GM19035 (cell line): ENCODE results near the gene ANO9.

Experiments used
- ATAC-seq: cut with Tn5 transposase; IDR thresholded peaks from one replicate; pipeline ENCODE4 v1.9.1; 2021; ENCODE audit not compliant: unreplicated experiment

ANO9 gene, protein sequence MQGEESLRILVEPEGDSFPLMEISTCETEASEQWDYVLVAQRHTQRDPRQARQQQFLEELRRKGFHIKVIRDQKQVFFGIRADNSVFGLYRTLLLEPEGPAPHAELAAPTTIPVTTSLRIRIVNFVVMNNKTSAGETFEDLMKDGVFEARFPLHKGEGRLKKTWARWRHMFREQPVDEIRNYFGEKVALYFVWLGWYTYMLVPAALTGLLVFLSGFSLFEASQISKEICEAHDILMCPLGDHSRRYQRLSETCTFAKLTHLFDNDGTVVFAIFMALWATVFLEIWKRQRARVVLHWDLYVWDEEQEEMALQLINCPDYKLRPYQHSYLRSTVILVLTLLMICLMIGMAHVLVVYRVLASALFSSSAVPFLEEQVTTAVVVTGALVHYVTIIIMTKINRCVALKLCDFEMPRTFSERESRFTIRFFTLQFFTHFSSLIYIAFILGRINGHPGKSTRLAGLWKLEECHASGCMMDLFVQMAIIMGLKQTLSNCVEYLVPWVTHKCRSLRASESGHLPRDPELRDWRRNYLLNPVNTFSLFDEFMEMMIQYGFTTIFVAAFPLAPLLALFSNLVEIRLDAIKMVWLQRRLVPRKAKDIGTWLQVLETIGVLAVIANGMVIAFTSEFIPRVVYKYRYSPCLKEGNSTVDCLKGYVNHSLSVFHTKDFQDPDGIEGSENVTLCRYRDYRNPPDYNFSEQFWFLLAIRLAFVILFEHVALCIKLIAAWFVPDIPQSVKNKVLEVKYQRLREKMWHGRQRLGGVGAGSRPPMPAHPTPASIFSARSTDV

DNA sequence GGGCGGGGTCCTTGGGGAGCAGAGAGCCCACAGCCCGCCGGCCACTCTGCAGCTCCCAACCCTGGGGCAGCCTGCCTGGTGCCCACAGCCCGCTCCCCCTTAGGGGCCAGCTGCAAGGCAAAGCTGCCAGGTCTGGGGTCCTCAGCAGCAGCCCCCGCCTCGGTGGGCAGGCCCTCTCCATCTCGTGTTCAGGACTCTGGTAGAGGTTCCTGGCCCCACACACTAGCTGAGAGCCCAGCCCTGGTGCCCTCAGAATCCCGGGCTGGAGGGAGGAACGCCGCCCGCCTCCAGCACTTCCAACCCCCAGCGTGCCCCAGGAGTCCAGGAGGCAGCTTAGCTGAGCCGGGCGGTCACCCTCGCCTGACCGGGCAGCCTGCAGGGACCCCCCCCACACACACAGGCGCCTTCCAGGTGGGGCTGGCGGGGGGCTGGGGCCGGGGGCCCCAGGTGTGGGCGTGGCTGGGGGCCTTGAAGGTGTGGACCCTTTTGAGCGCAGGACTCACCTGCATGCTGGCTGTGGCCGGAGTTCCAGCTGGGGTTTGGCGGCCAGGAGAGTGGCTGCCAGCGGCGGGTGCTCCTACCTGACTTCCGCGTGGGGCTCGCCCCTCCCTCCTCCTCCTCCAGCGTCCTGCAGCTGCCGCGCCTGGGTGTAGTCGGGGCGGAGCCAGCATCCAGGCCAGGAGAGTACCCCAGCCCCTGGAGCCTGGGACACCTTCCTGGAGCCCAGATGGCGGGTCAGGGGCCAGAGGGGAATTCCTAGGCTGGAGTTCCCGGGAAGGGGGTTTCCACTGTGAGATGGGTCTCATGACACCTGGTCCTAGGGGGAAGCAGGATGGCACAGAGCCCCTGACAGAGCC, at the start of gene ANO9:
TSS of gene ANO9 (minus strand) at position 594 of the 857 bp plus-strand sequence. CDS start at position 509, 85 bp downstream.
- ATAC-seq = no peak

DNA sequence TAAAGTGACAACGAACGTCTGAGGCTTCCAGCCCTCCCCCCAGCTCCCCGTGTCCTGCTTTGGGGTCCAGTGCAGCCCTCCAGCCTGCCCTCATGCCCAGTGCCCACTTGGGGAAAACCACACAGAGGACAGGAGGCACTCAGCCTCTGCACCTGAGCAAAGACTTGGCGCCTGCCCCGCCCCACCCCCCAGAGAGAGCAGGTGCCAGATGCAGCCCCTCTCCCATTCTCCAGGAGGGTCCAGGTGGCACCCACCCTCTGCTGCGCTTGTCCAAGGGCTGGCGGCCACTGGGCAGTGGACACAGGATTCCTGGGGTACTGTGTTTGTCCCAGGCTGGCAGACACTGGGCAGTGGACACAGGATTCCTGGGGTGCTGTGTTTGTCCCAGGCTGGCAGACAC, 49.5 kb upstream of the ANO9 start:
- no peak for ATAC-seq

DNA sequence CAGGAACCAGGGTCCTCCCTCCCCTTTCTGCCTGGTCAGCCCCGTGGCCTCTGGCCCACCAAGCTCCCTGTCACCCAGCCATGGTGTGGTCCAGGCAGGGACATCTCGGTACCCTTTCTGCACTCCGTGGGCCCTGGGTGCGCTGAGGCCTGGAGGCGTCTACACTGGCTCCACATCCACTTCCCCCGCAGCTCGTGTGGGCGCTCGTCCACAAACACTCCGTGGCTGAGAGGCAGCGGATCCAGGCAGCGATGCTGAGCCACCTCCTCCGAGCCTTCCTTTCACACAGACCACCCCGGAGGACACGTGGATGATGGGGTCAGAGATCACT, 49.1 kb upstream of the ANO9 start:
- ATAC-seq = no peak

DNA sequence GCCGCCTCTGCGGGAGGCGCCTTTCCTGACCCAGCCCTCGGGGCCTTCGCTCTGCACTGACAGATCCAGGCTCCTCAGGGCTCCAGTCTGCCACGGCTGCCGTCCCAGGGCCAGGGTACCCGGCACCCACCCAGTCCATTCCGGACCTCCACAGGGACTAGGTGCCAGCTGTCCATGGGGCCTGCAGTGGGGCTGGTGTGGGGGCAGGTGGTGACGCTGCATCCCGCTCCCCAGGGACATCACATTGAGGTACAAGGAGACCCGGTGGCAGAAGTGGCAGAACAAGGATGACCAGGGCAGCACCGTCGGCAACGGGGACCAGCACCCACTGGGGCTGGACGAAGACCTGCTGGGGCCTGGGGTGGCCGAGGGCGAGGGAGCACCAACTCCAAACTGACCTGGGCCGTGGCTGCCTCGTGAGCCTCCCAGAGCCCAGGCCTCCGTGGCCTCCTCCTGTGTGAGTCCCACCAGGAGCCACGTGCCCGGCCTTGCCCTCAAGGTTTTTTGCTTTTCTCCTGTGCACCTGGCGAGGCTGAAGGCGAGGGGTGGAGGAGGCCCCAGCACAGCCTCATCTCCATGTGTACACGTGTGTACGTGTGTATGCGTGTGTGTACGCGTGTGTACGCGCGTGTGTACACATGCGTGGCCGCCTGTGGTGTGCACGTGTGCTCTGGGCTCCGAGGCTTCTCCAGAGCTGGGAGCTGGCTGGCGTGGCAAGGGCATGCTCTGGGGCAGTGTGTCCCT, 48.5 kb upstream of the ANO9 start:
- no peak for ATAC-seq

DNA sequence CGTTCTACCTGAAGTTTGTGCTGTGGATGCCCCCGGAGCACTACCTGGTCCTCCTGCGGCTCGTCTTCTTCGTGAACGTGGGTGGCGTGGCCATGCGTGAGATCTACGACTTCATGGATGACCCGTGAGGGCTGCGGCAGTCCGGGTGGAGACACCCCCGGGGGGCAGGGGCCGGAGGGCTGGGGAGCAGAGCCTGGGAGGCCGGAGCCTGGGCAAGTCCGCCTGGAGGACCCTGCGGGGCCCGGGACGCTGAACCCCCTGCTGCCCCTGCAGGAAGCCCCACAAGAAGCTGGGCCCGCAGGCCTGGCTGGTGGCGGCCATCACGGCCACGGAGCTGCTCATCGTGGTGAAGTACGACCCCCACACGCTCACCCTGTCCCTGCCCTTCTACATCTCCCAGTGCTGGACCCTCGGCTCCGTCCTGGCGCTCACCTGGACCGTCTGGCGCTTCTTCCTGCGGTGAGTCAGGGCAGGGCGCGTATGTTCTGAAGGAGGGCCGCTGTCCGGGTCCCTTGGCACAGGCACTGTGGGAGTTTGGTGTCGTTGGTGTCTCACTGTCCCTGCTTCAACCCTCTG, 47.9 kb upstream of the ANO9 start:
- no peak for ATAC-seq

DNA sequence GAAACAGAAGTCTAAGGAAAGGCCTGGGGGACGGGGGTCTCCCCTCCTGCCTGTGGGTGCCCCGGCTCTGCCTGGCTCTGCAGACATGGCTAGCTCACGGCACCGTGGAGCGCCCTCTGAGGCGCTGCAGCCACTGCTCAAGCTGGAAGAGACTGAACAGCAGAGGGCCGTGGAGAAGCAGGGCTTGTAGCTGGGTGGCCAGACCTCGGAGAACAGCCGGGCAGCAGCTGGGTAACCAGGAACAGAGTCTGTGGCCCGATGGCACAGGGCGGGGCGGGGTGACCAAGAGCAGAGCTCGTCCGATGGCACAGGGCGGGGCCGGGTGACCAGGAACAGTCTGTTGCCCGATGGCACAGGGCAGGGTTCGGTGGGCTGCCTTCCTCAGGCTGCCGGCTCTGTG, 47.2 kb upstream of the ANO9 start:
- no peak for ATAC-seq

DNA sequence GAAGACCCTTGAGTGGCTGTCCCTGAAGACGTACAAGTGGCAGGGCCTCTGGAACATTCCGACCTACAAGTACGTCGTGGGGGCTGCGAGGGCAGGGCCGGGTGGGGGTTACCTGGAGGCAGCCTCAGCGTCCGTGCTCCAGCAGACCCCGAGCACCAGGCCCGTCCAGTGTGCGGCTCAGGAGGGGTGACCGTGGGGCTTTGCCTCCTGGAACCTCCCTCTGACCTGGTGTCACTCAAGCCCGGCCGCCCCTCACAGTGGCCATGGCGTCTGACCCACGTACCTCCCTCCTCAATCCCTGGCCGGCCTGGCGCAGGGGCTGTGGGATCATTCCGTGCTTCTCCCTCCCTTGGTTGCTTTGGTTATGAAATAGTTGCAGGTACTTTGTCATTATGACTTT, 46.8 kb upstream of the ANO9 start:
- ATAC-seq = no peak

DNA sequence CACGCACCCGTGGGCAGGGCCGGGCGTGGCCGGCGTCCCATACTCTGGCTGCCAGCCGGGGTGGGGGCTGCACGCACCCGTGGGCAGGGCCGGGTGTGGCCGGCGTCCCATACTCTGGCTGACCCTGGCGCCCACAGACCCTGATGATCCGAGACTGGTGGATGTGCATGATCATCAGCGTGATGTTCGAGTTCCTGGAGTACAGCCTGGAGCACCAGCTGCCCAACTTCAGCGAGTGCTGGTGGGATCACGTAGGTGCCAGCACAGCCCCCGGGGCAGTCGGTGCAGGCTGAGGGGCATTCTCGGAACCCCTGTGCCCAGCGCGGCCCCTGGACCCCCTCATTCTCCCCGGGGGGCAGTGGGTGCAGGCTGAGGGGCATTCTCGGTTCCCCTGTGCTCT, 46.3 kb upstream of the ANO9 start:
- ATAC-seq = no peak

DNA sequence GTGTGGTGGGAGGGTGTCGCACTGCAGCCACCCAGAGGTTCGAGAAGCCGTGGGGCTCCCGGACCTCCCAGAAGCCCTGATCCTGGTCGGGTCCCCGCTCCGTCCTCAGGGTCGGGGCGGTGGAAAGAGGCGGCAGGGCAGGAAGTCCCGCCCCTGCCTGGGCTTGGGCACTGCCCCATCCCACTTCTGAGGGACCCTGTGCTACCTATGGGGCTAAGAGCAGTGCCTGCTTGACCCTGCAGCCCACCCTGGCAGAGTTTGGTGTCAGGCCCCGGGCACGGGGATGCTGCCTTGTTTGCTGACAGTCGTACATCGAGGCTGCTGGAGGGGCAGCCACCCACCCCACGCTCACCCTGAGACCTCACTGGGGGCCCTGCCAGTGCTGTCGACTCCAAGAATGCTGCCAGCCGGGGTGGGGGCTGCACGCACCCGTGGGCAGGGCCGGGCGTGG, 45.8 kb upstream of the ANO9 start:
- no peak for ATAC-seq

DNA sequence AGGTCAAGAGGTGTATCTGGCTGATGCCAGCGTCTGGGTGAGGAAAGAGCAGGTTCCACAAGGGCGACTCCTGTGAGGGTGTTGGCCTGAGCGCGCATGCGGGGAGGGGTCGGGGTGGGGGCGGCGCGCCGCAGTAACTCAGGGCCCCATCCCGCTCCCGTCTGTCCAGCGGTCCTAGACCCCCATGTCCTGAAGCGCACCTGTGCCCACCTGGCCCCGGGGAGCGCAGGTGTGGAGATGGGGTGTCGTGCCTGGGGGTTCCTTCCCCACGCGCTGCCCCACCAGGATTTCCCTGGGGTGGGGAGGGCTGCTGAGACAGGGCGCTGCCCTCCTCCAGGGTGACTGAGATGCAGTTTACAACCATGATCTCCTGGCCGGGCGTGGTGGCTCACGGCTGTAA, 44.4 kb upstream of the ANO9 start:
- no peak for ATAC-seq

DNA sequence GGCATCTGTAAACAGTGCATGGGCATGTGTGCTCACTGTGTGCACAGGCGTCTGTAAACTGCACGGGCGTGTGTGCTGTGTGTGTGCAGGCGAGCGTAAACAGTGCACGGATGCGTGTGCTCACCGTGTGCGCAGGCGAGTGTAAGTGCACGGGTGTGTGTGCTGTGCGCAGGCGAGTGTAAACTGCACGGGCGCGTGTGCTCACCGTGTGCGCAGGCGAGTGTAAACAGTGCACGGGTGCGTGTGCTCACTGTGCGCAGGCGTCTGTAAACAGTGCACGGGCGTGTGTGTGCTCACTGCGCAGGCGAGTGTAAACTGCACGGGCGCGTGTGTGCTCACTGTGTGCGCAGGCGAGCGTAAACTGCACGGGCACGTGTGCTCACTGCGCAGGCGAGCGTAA, 42.8 kb upstream of the ANO9 start:
- no peak for ATAC-seq

DNA sequence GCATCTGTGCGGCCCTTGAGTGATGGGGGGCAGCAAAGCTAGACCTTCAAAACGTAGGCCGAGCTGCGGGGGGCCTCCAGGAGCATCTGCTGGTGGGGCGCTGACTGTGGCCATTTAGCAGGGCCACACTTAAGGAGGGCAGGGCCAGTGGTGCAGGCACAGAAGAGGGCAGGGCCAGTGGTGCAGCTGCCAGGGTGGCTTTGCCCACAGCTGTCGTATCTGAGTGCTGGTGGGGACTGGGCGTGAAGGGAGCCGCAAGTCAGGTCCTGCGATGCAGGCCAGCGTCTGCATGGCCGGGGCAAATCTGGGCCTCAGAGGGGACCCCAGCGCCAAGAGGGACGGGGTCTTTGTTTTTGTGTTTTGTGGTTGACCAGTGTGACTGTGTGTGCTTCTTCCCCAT, 37.5 kb upstream of the ANO9 start:
- ATAC-seq = no peak

DNA sequence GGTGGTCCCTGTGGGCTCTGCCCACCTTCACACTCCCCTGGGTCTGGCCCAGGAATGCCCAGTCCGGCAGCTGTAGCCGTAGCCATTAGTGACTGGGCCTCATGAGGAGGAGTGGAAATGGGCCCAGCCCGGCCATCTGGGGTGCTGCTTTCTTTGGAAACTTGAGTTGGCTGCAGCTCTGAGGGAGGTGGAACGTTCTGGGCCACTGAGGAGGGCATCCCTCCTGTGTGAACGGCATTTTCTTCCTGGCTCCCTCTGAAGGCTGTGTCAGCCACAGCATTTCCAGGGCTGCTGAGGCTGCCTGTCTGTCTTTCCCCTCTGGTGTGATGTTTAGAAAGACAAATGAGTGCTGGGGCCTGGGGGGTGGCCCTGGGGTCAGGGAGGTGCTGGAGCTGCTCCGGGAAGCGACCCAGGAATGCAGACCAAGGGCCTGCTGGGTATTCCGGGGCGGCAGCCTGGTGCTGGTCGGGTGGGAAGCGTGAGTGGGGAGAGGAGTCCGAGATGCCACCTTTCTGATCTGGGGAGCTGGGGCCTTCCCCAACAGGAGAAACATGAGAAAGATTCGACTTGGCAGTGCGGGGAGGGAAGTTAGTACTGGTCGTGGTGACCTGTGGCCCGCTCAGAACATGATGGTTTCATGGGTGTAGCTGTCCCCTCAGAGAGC, 35.4 kb upstream of the ANO9 start:
- no peak for ATAC-seq

DNA sequence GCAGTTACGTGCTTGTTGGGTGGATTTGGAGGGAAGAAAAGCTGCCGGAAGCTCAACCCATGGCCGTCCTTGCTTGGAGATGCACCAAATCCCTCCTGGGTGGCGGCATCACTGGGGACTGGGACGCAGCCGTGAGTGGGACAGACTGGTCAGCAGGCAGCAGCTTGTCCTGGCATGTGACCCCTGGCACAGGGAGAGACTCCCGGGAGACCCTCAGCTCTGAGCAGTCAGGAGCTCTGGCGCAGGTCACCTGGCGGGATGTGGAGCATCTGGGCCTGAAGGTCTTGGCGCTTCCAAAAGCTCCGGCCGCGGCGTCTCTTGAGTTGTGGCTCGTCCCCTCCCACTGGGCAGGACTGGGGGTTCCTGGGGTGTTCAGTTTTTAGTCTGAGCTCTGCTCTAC, 34.6 kb upstream of the ANO9 start:
- no peak for ATAC-seq

DNA sequence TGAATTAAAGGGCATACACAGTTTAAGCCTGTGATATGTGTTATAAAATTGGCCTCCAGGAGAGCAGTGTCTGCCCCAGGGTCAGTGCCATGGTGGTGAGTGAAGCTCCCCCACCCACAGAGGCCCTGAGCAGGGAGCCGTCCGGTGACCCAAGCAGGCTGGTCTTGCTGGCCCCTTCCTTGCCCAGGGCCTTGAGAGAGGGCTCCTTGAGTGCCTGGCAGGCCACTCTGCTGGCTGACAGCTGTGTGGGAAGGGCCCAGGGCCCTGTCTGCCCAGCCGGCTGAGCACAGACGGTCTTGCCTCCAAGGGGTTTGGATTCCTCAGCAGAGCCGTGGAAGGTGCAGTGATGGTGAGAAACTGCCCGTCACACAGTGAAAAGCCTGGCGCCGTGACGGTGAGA, 34.1 kb upstream of the ANO9 start:
- no peak for ATAC-seq

DNA sequence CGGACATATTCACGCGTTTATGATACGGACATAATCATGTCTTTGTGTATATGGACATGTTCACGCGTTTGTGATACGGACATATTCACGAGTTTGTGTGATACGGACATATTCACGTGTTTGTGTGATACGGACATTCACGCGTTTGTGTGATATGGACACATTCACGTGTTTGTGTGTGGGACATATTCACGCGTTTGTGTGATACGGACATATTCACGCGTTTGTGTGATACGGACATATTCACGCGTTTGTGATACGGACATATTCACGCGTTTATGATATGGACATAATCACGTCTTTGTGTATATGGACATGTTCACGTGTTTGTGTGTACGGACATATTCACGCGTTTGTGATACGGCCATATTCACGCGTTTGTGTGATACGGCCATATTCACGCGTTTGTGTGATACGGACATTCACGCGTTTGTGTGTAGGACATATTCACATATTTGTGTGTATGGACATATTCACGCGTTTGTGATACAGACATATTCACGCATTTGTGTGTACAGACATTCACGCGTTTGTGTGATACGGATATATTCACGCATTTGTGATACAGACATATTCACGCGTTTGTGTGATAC, 33.2 kb upstream of the ANO9 start:
- no peak for ATAC-seq

DNA sequence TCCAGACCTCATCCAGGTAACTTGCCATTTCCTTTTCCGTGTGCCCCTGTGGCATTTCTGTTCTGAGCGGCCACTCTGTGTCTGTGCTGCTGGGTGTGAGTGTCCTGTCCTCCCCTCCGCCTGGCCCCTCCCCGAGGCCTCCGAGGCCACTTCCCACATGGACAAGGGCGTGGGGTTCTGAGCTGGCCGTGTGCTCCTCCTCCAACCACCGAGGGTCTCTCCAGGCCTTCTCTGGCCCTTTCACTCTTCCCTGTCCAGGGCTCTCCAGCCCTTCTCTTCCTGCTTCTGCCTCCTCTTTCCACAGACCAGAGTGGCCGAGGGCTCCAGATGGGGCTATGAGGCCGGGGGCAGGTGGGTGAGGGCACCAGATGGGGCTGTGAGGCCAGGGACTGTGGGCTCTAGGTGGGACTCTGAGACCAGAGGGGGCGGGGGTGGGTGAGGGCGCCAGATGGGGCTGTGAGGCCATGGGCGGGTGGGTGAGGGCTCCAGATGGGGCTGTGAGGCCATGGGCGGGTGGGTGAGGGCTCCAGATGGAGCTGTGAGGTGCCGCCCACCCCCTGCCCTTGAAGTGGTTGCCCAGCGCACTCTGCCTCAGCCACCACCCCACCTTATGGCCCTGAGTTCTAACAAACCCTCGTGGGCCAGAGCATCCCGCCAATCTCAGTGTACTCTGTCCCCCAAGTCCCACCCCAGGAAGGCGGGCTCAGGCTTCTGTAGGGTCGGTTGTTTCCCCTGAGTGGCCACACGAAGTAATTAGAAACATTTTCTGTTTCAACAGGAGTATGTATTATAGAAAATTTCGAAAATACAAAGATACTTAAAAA, 32.4 kb upstream of the ANO9 start:
- ATAC-seq = no peak

DNA sequence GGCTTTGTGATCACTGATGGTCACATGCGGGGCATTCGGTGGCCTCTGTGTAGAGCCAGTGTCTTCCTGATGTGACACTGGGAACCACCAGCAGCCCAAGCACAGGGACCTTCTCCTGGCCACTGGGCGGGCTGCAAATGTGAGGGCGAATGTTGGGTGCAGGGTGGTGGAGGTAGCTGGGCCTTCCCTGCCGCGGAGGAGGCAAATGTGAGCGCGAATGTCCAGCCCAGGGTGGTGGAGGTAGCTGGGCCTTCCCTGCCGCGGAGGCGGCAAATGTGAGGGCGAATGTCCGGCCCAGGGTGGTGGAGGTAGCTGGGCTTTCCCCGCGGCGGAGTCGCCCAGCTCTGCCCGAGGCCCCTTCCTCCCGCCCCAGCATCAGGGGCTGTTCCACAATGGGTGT, 31.6 kb upstream of the ANO9 start:
- ATAC-seq = no peak

DNA sequence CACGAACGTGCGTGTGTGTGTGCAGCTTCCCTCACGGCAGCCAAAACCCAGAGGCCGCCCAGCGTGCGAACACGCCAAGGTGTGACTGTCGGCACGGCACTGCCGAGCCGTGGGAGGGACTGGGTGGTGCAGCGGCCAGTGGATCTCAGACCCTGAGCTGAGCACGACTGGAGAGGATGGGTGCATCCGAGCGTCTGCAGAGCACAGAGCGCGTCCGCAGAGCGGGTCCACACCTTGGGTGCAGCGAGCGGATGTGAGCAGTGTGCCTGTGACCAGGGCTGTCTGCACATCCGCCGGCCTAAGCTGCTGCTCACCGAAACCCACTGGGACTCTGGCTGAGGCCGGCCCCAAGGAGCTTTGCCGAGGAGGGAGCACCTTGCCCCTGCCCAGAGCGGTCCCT, 31.0 kb upstream of the ANO9 start:
- no peak for ATAC-seq
